Pancreas (tissue), 10 donors: ENCODE data around the gene ADAM22. TPM values are rescaled to one million over a fixed set of nuclear protein-coding genes. Genes with fewer than 3 reads are reported as not detected.
"Not testable (repeated sequence)": the region's sequence is repeated elsewhere in the genome, so short reads cannot be mapped to it uniquely, and the experiment has no call there.

Experiments used
- ATAC-seq, 4 donors: fragments of 200-7000 bp; cut with Tn5 transposase; one replicate each; pipeline versions ENCODE4 v1.8.0 to v1.9.1; 2020; ENCODE audit warnings: mild to moderate bottlenecking in 4 of 4, moderate library complexity in 4 of 4
- DNase-seq, 6 donors: peaks; one replicate each; pipeline ENCODE4 v3.0.0-alpha.2; 2020
- FAIRE-seq: peaks from 2 replicates; lab custom pipeline; 2012; peaks lifted over from hg19 to GRCh38; lab: Jason Lieb, UNC
- H3K27ac ChIP-seq, 4 donors: fragments of 200-600 bp; sonication (generic); 1 replicate in 3 of 4; 2 replicates in 1 of 4; pipeline versions ENCODE4 v1.5.0 to v1.8.0; 2020
- H3K27me3 ChIP-seq, 4 donors: fragments of 200-600 bp; one replicate each; pipeline ENCODE4 v1.8.0; 2021
- H3K36me3 ChIP-seq, 3 donors: fragments of 200-600 bp; sonication (generic) in 1 of 3; one replicate each; pipeline versions ENCODE4 v1.5.0 to v1.8.0; 2020 to 2021
- H3K4me1 ChIP-seq, 3 donors: fragments of 200-600 bp; one replicate each; pipeline ENCODE4 v1.8.0; 2021
- H3K4me3 ChIP-seq, 4 donors: fragments of 200-600 bp; sonication (generic) in 2 of 4; one replicate each; pipeline versions ENCODE4 v1.5.0 to v1.8.0; 2020 to 2021
- H3K9me3 ChIP-seq, 4 donors: fragments of 200-600 bp; one replicate each; pipeline ENCODE4 v1.8.0; 2021
- CTCF ChIP-seq, 4 donors: fragments of 200-600 bp; sonication (generic) in 3 of 4; IDR thresholded peaks; one replicate each; pipeline versions ENCODE4 v1.5.0 to v1.8.0; 2021; ENCODE audit warnings: antibody characterized with exemption in 4 of 4
- WGBS, 2 donors: extraction: QIAGEN DNeasy Blood & Tissue Kit; methylation state at CpG; one replicate each; pipeline ENCODE4 v1.1.7; 2013; 5-methylcytosine and 5-hydroxymethylcytosine counted together
- intact Hi-C, 3 donors: fragments of 100-400 bp; cut with DNase I; formaldehyde crosslinking; loops; one replicate each; pipeline versions ENCODE4 v1.11.1 to v1.14.2; 2022
- polyA plus RNA-seq, 2 donors: library from polyadenylated mRNA; stranded (reverse); fragments of 200-250 nt; gene quantifications; one replicate each; pipeline ENCODE4 v1.2.3, GENCODE V29; 2013
- total RNA-seq, 6 donors: library from RNA; stranded (reverse); fragmentation: NEBNext Ultra II Directional in 4 of 6; extraction: Animal tissue kit (Norgen Biotek cat#: 25700) in 4 of 6; gene quantifications; one replicate each; pipeline versions ENCODE4 v1.2.1 to v1.2.4, GENCODE V29; 2021 to 2023
- donor health status: healthy with polysubstance abuse.
- donor health status: DM: no; HTN: no; CAD: no; lungs with moderate emphysema.
- donor health status: DM: no; HTN: no; CAD: no.
- donor health status: control.
- donor health status: control.
- donor health status: Bipolar disorder and iron deficiency.
- donor health status: DM: yes; HTN: yes; CAD: no.
- donor health status: DM: no; HTN: no; CAD: no.
- donor health status: DM: no; HTN: no; CAD: no.
- donor health status: DM: yes; HTN: yes; CAD: no.

Gene ADAM22
- 1 to 10 TPM in 3 of 6 donors, under 1 TPM in 3; 0.65 to 2.8 (median 0.93) TPM for total RNA-seq
- 1 to 10 TPM in 1 of 2 donors, under 1 TPM in 1; 0.30 to 1.0 TPM for polyA plus RNA-seq

GRCh38 chr7:87933953-87934698 lies at the start of gene ADAM22:
TSS of gene ADAM22 (plus strand) at chr7:87934251. CDS start at chr7:87934466, 215 bp downstream.
- H3K4me3 ChIP-seq: peak within 1 kb of the TSS; percentile 31 to 63 (median 55)

GRCh38 chr7:87885018-87885417 lies 49.0 kb upstream of the ADAM22 start:
- no peak for ATAC-seq
- H3K27me3 ChIP-seq: no peaks in the 10 kb centered on the region
- H3K4me3 ChIP-seq: no peak overlapping the region
- FAIRE-seq: no peak
- no peaks in the 10 kb centered on the region for H3K9me3 ChIP-seq
- H3K36me3 ChIP-seq: no peaks in the 10 kb centered on the region
- no peak overlapping the region for H3K27ac ChIP-seq
- no peak for TF ChIP-seq CTCF (IDR thresholded peaks at IDR 0.05)
- WGBS, 2 donors: 63 to 79% methylated on average over 2 of the region's 2 CpGs
- no peak for DNase-seq
- intact Hi-C loops: loop anchor here in 1 of 3 donors (10.0 kb wide), 2 partner anchors 80 to 380 kb away; no protein-coding TSS in a partner anchor
- H3K4me1 ChIP-seq: no peaks in the 10 kb centered on the region

More at GRCh38 chr7:87933953-87934698, at the start of gene ADAM22:
- Histone ChIP-seq H3K9me3 (no peaks in the 10 kb centered on the region), H3K27ac (peak within 1 kb of the TSS in 1 of 4 donors; percentile 11), H3K4me1 (no peaks in the 10 kb centered on the region), H3K27me3 (no peaks in the 10 kb centered on the region), H3K36me3 (no peaks in the 10 kb centered on the region)
- intact Hi-C loops: no loop called here
- DNase-seq: peak; percentile 72 to 85 (median 78)
- 0% methylated on average over 68 to 70 of the region's 70 CpGs for WGBS, 2 donors
- FAIRE-seq: no peak
- ATAC-seq: peak; percentile 89 to 98 (median 97)
- TF ChIP-seq CTCF (IDR thresholded peaks at IDR 0.05): no peak

GRCh38 chr7:87886875-87887274 lies 47.2 kb upstream of the ADAM22 start:
- no peaks in the 10 kb centered on the region for H3K36me3 ChIP-seq
- FAIRE-seq: peak; percentile 95
- no peak overlapping the region for H3K4me3 ChIP-seq
- H3K27ac ChIP-seq: no peak overlapping the region
- no peaks in the 10 kb centered on the region for H3K27me3 ChIP-seq
- peak in 3 of 4 donors; percentile 12 to 24 (median 19) for TF ChIP-seq CTCF (IDR thresholded peaks at IDR 0.05)
- DNase-seq: no peak
- intact Hi-C loops: loop anchor here in 1 of 3 donors (10.0 kb wide), 2 partner anchors 82 to 382 kb away; no protein-coding TSS in a partner anchor
- no peaks in the 10 kb centered on the region for H3K4me1 ChIP-seq
- peak in 2 of 4 donors; percentile 46 to 63 for ATAC-seq
- no peaks in the 10 kb centered on the region for H3K9me3 ChIP-seq

GRCh38 chr7:87895363-87895762 lies 38.7 kb upstream of the ADAM22 start:
- Histone ChIP-seq H3K9me3 (no peaks in the 10 kb centered on the region), H3K4me1 (no peaks in the 10 kb centered on the region), H3K27me3 (no peaks in the 10 kb centered on the region), H3K27ac (no peak overlapping the region), H3K4me3 (no peak overlapping the region), H3K36me3 (no peaks in the 10 kb centered on the region)
- FAIRE-seq: no peak
- ATAC-seq: no peak
- intact Hi-C loops: no loop called here
- DNase-seq: no peak
- 96% methylated on average over 2 of the region's 2 CpGs for WGBS, 2 donors
- TF ChIP-seq CTCF (IDR thresholded peaks at IDR 0.05): no peak

GRCh38 chr7:87899255-87899654 lies 34.8 kb upstream of the ADAM22 start:
- FAIRE-seq: no peak
- intact Hi-C loops: no loop called here
- H3K36me3 ChIP-seq: no peaks in the 10 kb centered on the region

GRCh38 chr7:87907136-87907906 lies 26.7 kb upstream of the ADAM22 start:
- H3K27me3 ChIP-seq, intact Hi-C loops, DNase-seq, H3K9me3 ChIP-seq, H3K36me3 ChIP-seq, H3K27ac ChIP-seq, H3K4me3 ChIP-seq, ATAC-seq: not testable (repeated sequence)
- FAIRE-seq: peak; percentile 17
- 91 to 95% methylated on average over 3 of the region's 3 CpGs for WGBS, 2 donors
- peaks cover 0 to 11% (median 0%) of the 10 kb centered on the region in 3 donors for H3K4me1 ChIP-seq

More at GRCh38 chr7:87899255-87899654, 34.8 kb upstream of the ADAM22 start:
- Histone ChIP-seq H3K27me3 (no peaks in the 10 kb centered on the region), H3K4me1 (no peaks in the 10 kb centered on the region), H3K9me3 (no peaks in the 10 kb centered on the region), H3K4me3 (no peak overlapping the region), H3K27ac (no peak overlapping the region)
- WGBS, 2 donors: 99% methylated on average over 2 of the region's 2 CpGs
- ATAC-seq (no peak), DNase-seq (no peak)
- no peak for TF ChIP-seq CTCF (IDR thresholded peaks at IDR 0.05)

GRCh38 chr7:87908814-87909213 lies 25.2 kb upstream of the ADAM22 start:
- ATAC-seq, H3K27me3 ChIP-seq, H3K36me3 ChIP-seq, H3K9me3 ChIP-seq, H3K27ac ChIP-seq, DNase-seq, H3K4me3 ChIP-seq, intact Hi-C loops, FAIRE-seq: not testable (repeated sequence)
- peaks cover 0 to 11% (median 0%) of the 10 kb centered on the region in 3 donors for H3K4me1 ChIP-seq
- 98 to 99% methylated on average over 4 of the region's 4 CpGs for WGBS, 2 donors
